RWPE2 (cell line): ENCODE measurements around the gene LVRN.
A peak's percentile ranks its signal among the peaks of the same experiment; 100 is the strongest.

Source experiments
- ATAC-seq: fragments of 200-7000 bp; cut with Tn5 transposase; 3 replicates; pipeline ENCODE4 v1.9.1; 2021; ENCODE audit warnings: low read depth
- DNase-seq: peaks from one replicate; pipeline ENCODE4 v3.0.0-alpha.2; 2020; ENCODE audit warnings: low spot score
- H3K27ac ChIP-seq: fragments of 450-650 bp; 2 replicates; pipeline ENCODE4 v1.5.1; 2017; ENCODE audit warnings: mild to moderate bottlenecking; ENCODE audit not compliant: poor library complexity, severe bottlenecking
- H3K27me3 ChIP-seq: fragments of 250-450 bp; sonication (Bioruptor Pico); 2 replicates; pipeline ENCODE4 v1.5.1; 2021; ENCODE audit warnings: mild to moderate bottlenecking, moderate library complexity; ENCODE audit not compliant: insufficient read depth, poor library complexity, severe bottlenecking
- H3K36me3 ChIP-seq: fragments of 250-450 bp; sonication (Bioruptor Pico); 2 replicates; pipeline ENCODE4 v1.5.1; 2020; ENCODE audit warnings: low read depth, mild to moderate bottlenecking, moderate library complexity
- H3K4me1 ChIP-seq: fragments of 250-450 bp; sonication (Bioruptor Pico); 2 replicates; pipeline ENCODE4 v1.5.1; 2021; ENCODE audit warnings: mild to moderate bottlenecking, moderate library complexity; ENCODE audit not compliant: insufficient read depth, poor library complexity, severe bottlenecking
- H3K4me3 ChIP-seq: fragments of 250-450 bp; sonication (Bioruptor Pico); 2 replicates; pipeline ENCODE4 v1.5.1; 2021; ENCODE audit warnings: mild to moderate bottlenecking, moderate library complexity; ENCODE audit not compliant: severe bottlenecking
- H3K9me3 ChIP-seq: fragments of 250-450 bp; sonication (Bioruptor Pico); 2 replicates; pipeline ENCODE4 v1.5.1; 2021; ENCODE audit warnings: mild to moderate bottlenecking, moderate library complexity; ENCODE audit not compliant: severe bottlenecking
- TF ChIP-seq, protein P1 (sequence below): fragments of 450-650 bp; IDR thresholded peaks from one replicate; pipeline ENCODE4 v1.5.1; 2017; ENCODE audit warnings: mild to moderate bottlenecking, moderate library complexity; ENCODE audit not compliant: poor library complexity, severe bottlenecking

The LVRN gene

DNA sequence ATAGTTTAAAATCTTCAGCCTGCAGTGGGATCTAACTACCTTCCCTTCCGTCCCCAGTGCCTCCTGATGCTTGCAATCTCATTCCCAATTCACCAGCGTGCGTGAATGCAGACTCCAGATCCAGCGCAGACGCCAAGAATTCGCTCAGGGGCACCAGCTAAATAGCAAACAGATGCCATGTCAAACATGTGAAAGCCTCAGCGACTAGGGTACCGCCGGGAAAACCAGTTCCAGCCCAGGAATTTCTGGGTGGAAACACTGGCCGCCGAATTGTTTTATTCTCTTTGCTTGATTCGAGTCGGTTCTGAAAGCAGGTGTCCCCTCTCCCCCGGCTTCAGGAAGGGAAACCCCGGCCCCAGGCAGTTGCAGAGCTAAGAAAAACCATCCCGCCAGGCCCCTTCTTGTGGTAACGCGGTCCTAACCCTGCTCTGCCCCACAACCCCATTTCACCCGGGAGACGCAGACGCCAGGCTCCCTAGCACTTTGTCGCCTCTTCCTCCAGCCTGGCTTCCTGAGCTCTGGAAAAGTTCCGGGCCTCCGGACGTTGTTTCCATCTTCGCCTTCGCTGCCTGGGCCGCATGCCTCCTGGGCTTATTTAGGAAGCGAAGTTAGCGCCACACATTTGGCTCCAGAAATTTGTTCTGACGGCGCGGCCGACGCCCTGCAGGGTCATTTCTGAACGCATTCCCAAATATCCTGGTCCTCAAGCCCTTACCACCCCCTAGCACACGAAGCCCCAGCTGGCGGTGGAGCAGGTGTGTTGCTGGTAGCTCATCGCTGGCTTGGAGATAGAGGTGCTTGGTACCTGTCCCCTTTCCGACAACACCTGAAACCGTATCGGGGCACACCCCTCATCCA, 665 bp upstream of the LVRN start:
- ATAC-seq (peak; percentile 29; the same call in 2 of the 3 replicates), DNase-seq (no peak)
- H3K9me3 ChIP-seq = no peaks in the 10 kb centered on the region
- H3K4me1 ChIP-seq = no peaks in the 10 kb centered on the region
- TF ChIP-seq, protein P1, sequence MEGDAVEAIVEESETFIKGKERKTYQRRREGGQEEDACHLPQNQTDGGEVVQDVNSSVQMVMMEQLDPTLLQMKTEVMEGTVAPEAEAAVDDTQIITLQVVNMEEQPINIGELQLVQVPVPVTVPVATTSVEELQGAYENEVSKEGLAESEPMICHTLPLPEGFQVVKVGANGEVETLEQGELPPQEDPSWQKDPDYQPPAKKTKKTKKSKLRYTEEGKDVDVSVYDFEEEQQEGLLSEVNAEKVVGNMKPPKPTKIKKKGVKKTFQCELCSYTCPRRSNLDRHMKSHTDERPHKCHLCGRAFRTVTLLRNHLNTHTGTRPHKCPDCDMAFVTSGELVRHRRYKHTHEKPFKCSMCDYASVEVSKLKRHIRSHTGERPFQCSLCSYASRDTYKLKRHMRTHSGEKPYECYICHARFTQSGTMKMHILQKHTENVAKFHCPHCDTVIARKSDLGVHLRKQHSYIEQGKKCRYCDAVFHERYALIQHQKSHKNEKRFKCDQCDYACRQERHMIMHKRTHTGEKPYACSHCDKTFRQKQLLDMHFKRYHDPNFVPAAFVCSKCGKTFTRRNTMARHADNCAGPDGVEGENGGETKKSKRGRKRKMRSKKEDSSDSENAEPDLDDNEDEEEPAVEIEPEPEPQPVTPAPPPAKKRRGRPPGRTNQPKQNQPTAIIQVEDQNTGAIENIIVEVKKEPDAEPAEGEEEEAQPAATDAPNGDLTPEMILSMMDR = no peak
- no peak overlapping the region for H3K4me3 ChIP-seq
- peaks cover 79% of the 10 kb centered on the region for H3K27me3 ChIP-seq
- no peak overlapping the region for H3K27ac ChIP-seq
- H3K36me3 ChIP-seq = no peaks in the 10 kb centered on the region

DNA sequence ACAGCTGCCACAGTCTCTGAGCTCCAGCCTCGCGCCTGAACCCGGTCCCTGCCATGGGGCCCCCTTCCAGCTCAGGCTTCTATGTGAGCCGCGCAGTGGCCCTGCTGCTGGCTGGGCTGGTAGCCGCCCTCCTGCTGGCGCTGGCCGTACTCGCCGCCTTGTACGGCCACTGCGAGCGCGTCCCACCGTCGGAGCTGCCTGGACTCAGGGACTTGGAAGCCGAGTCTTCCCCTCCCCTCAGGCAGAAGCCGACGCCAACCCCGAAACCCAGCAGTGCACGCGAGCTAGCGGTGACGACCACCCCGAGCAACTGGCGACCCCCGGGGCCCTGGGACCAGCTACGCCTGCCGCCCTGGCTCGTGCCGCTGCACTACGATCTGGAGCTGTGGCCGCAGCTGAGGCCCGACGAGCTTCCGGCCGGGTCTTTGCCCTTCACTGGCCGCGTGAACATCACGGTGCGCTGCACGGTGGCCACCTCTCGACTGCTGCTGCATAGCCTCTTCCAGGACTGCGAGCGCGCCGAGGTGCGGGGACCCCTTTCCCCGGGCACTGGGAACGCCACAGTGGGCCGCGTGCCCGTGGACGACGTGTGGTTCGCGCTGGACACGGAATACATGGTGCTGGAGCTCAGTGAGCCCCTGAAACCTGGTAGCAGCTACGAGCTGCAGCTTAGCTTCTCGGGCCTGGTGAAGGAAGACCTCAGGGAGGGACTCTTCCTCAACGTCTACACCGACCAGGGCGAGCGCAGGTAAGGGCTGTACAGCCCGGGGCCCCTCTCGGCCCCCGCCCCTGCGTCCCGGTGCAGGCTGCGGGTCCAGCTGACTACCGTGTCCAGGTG, 509 bp downstream of the LVRN start:
- Histone ChIP-seq H3K27ac (no peak overlapping the region), H3K4me3 (no peak overlapping the region), H3K9me3 (no peaks in the 10 kb centered on the region), H3K27me3 (peaks cover 89% of the 10 kb centered on the region), H3K4me1 (no peaks in the 10 kb centered on the region), H3K36me3 (no peaks in the 10 kb centered on the region)
- ATAC-seq = peak; percentile 62
- TF ChIP-seq, protein P1 = no peak
- DNase-seq = no peak

DNA sequence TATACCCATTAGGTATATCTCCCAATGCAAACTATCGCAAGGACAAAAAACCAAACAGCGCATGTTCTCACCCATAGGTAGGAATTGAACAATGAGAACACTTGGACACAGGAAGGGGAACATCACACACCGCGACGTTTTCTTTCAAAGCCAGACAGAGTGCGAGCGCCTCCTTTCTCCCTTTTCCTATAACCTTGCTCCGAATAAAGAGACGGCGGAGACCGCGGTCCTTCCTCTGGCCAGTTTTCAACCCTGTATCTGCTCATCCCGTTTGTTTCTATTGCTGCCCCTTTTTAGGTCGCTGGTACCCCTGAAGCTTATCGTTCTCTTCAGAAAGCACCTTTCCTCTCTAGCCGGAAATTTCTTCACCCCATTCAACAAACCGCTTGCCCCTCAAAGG, 1.3 kb downstream of the LVRN start:
- Histone ChIP-seq H3K9me3 (no peaks in the 10 kb centered on the region), H3K27me3 (peaks cover 89% of the 10 kb centered on the region), H3K27ac (no peak overlapping the region), H3K4me1 (no peaks in the 10 kb centered on the region), H3K36me3 (no peaks in the 10 kb centered on the region), H3K4me3 (no peak overlapping the region)
- ATAC-seq (no peak), DNase-seq (no peak)
- TF ChIP-seq, protein P1 = no peak

DNA sequence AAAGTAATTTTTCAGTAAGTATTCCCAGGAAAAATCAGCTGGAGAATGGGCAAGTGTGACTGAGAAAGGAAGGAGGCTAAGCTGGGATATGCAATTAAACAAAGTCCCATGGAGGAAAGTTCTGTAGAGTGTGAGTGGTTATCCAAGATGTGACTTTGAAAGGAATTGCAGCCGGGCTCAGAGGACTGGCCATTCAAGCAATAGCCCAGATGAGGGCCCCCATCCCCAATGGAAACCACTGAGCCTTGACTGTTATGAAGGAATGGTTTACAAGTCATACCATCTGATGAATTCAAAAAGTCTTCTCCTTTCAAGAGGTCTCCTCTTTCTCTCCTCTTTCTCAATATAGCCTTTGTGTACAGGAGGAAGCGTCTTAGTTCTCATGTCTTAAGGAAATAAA, 6.5 kb downstream of the LVRN start:
- ATAC-seq (no peak), DNase-seq (no peak)
- H3K27me3 ChIP-seq = peaks cover 49% of the 10 kb centered on the region
- H3K36me3 ChIP-seq = no peaks in the 10 kb centered on the region; the same call in 1 of the 2 replicates
- H3K27ac ChIP-seq = no peak overlapping the region
- TF ChIP-seq, protein P1 = no peak
- H3K4me1 ChIP-seq = no peaks in the 10 kb centered on the region
- peaks cover 4% of the 10 kb centered on the region for H3K9me3 ChIP-seq
- no peak overlapping the region for H3K4me3 ChIP-seq
